ENCODE data around the gene PAGR1.
A peak's percentile ranks its signal among the peaks of the same experiment; 100 is the strongest.
"Not testable (repeated sequence)": the region's sequence is repeated elsewhere in the genome, so short reads cannot be mapped to it uniquely, and the experiment has no call there.

The PAGR1 gene

DNA sequence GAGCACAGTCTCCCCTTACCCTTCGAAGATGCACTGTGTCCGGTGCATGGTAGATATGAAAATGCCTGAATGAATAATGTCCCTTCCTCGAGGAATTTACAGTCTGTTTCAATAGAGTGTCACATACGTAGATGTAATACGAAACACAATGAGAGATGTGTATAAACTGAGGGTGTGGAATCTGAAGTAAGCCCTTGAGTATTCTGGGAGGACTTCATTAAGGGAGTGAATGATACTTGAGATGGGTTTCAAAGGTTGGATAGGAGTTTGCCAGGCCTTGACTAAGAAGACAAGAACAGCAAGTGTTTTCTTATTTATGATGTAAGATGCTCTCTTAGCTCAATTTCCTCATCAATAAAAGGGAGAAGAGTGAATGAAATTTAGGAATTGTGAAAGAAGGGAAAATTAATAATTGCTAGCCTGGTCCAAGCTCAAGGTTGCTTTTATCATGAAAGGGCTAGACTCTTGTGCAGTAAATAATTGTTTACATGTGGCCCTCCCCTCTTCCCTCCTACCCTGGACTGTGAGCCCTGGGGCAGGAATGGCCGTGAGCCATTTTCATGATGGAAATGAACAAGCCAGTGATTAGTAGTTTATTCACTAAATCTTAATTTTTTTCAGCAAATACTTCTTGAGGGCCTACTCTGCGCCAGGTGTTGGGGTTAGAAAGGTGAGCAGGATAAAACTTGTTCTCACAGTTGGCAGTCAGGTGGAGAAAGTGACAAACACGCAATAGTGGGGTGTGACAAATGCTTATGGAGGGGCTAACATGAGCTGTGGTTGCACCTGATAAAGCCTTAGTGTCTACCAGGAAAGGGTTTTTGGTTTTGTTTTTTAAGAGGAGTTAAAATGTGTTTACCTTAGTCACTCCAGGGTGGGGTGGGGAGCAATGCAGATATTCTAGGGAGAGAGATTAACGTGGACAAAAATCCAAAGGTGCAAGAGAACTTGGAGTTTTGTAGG lies 23.8 kb upstream of the PAGR1 start:
- no peaks in the 10 kb centered on the region for H3K9me3 ChIP-seq (ENCODE audit: control insufficient read depth, low read length)
- H3K27me3 ChIP-seq (replicated peaks; ENCODE audit: control insufficient read depth, insufficient read depth, low read length, poor library complexity, severe bottlenecking), result no peaks in the 10 kb centered on the region
- H3K36me3 ChIP-seq (ENCODE audit: control insufficient read depth, insufficient read depth, low read length), result peaks cover 10% of the 10 kb centered on the region
- peak overlapping the region; percentile 72 for H3K27ac ChIP-seq (ENCODE audit: insufficient read depth, low read length, poor library complexity, severe bottlenecking)
- DNase-seq, result no peak
- H3K4me1 ChIP-seq (ENCODE audit: control insufficient read depth, insufficient read depth, low read length, poor library complexity, severe bottlenecking), result peaks cover 21% of the 10 kb centered on the region
- H3K4me3 ChIP-seq (ENCODE audit: insufficient read depth, low read depth, low read length, poor library complexity, severe bottlenecking), result peak overlapping the region; percentile 97

DNA sequence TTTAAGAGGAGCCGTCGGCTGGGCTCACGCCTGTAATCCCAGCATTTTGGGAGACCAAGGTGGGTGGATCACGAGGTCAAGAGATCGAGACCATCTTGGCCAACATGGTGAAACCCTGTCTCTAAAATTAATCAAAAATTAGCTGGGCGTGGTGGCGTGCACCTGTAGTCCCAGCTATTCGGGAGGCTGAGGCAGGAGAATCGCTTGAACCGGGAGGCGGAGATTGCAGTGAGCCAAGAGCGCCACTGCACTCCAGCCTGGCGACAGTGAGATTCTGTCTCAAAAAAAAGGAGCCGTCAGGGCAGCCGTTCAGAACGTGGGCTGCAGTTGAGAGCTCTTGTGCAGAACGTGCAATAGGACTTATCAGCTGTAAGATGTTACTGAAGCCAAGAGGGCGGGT lies 22.8 kb upstream of the PAGR1 start:
- H3K9me3 ChIP-seq (ENCODE audit: control insufficient read depth, low read length); H3K27me3 ChIP-seq (replicated peaks; ENCODE audit: control insufficient read depth, insufficient read depth, low read length, poor library complexity, severe bottlenecking); H3K27ac ChIP-seq (ENCODE audit: insufficient read depth, low read length, poor library complexity, severe bottlenecking); H3K4me3 ChIP-seq (ENCODE audit: insufficient read depth, low read depth, low read length, poor library complexity, severe bottlenecking); DNase-seq: not testable (repeated sequence)
- H3K4me1 ChIP-seq (ENCODE audit: control insufficient read depth, insufficient read depth, low read length, poor library complexity, severe bottlenecking), result peaks cover 21% of the 10 kb centered on the region
- H3K36me3 ChIP-seq (ENCODE audit: control insufficient read depth, insufficient read depth, low read length), result peaks cover 20% of the 10 kb centered on the region

GRCh38 chr16:29794231-29794710 lies 21.7 kb upstream of the PAGR1 start:
- Histone ChIP-seq H3K36me3 (ENCODE audit: control insufficient read depth, insufficient read depth, low read length) (peaks cover 31% of the 10 kb centered on the region), H3K27ac (ENCODE audit: insufficient read depth, low read length, poor library complexity, severe bottlenecking) (no peak overlapping the region), H3K27me3 (replicated peaks; ENCODE audit: control insufficient read depth, insufficient read depth, low read length, poor library complexity, severe bottlenecking) (no peaks in the 10 kb centered on the region), H3K4me1 (ENCODE audit: control insufficient read depth, insufficient read depth, low read length, poor library complexity, severe bottlenecking) (peaks cover 21% of the 10 kb centered on the region), H3K4me3 (ENCODE audit: insufficient read depth, low read depth, low read length, poor library complexity, severe bottlenecking) (no peak overlapping the region), H3K9me3 (ENCODE audit: control insufficient read depth, low read length) (no peaks in the 10 kb centered on the region)
- DNase-seq, result no peak

GRCh38 chr16:29802416-29802935 lies 13.5 kb upstream of the PAGR1 start:
- Histone ChIP-seq H3K27ac (ENCODE audit: insufficient read depth, low read length, poor library complexity, severe bottlenecking) (no peak overlapping the region), H3K27me3 (replicated peaks; ENCODE audit: control insufficient read depth, insufficient read depth, low read length, poor library complexity, severe bottlenecking) (no peaks in the 10 kb centered on the region), H3K9me3 (ENCODE audit: control insufficient read depth, low read length) (no peaks in the 10 kb centered on the region), H3K36me3 (ENCODE audit: control insufficient read depth, insufficient read depth, low read length) (peaks cover 26% of the 10 kb centered on the region), H3K4me1 (ENCODE audit: control insufficient read depth, insufficient read depth, low read length, poor library complexity, severe bottlenecking) (peaks cover 13% of the 10 kb centered on the region), H3K4me3 (ENCODE audit: insufficient read depth, low read depth, low read length, poor library complexity, severe bottlenecking) (no peak overlapping the region)
- DNase-seq, result no peak

DNA sequence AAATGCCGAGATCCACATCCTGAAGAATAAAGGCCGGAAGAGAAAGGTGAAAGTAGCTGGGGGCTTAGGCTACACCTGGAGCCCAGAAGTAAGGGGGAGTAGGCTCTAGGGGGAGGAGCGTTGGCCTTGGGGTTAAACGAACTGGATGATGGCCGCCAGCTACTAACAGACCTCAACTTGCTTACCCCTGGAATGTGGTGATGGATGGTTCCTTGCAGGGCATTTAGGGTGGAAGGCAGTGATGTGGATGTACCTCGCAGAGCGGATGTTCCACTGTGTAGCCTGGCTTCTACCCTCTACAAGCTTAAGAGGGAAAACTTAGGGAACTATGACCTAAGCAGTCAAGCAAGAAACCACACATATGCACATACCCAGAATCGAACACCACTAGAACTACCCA lies 11.9 kb upstream of the PAGR1 start:
- peaks cover 27% of the 10 kb centered on the region for H3K4me1 ChIP-seq (ENCODE audit: control insufficient read depth, insufficient read depth, low read length, poor library complexity, severe bottlenecking)
- peak overlapping the region; percentile 87 for H3K27ac ChIP-seq (ENCODE audit: insufficient read depth, low read length, poor library complexity, severe bottlenecking)
- no peak for DNase-seq
- H3K4me3 ChIP-seq (ENCODE audit: insufficient read depth, low read depth, low read length, poor library complexity, severe bottlenecking), result no peak overlapping the region
- H3K36me3 ChIP-seq (ENCODE audit: control insufficient read depth, insufficient read depth, low read length), result peaks cover 11% of the 10 kb centered on the region
- no peaks in the 10 kb centered on the region for H3K27me3 ChIP-seq (replicated peaks; ENCODE audit: control insufficient read depth, insufficient read depth, low read length, poor library complexity, severe bottlenecking)
- no peaks in the 10 kb centered on the region for H3K9me3 ChIP-seq (ENCODE audit: control insufficient read depth, low read length)

DNA sequence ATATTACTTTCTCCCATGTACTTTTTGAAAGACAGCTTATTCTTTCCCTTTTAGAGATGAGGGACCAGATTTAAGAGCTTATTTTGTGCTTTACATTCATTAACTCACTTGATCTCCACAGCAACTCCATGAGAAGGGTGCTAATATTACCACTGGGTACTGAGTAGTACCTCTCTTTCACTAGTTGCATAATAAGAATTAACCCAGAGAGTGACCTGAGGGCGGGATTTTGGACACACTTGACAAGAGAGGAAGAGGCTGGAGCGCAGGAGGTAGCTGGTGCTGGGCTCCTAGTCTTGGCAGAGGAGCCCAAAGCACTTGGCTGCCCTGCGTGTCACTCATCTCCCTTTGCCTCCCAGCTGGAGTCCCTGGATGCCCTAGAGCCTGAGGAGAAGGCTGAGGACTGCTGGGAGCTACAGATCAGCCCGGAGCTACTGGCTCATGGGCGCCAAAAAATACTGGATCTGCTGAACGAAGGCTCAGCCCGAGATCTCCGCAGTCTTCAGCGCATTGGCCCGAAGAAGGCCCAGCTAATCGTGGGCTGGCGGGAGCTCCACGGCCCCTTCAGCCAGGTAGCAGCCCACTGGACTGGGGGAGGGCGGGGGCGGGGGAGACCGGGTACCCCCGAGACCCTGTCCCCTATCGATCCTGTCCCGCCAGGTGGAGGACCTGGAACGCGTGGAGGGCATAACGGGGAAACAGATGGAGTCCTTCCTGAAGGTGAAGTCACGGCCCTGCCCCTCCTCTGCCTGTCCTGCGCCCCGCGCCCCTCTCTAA lies 11.3 kb upstream of the PAGR1 start:
- peaks cover 33% of the 10 kb centered on the region for H3K4me1 ChIP-seq (ENCODE audit: control insufficient read depth, insufficient read depth, low read length, poor library complexity, severe bottlenecking)
- no peaks in the 10 kb centered on the region for H3K27me3 ChIP-seq (replicated peaks; ENCODE audit: control insufficient read depth, insufficient read depth, low read length, poor library complexity, severe bottlenecking)
- peak overlapping the region; percentile 65 for H3K4me3 ChIP-seq (ENCODE audit: insufficient read depth, low read depth, low read length, poor library complexity, severe bottlenecking)
- H3K27ac ChIP-seq (ENCODE audit: insufficient read depth, low read length, poor library complexity, severe bottlenecking), result peak overlapping the region; percentile 87
- DNase-seq, result no peak
- peaks cover 7% of the 10 kb centered on the region for H3K36me3 ChIP-seq (ENCODE audit: control insufficient read depth, insufficient read depth, low read length)
- no peaks in the 10 kb centered on the region for H3K9me3 ChIP-seq (ENCODE audit: control insufficient read depth, low read length)

- H3K4me3 ChIP-seq (ENCODE audit: insufficient read depth, low read depth, low read length, poor library complexity, severe bottlenecking), result peak overlapping the region; percentile 65
- H3K4me1 ChIP-seq (ENCODE audit: control insufficient read depth, insufficient read depth, low read length, poor library complexity, severe bottlenecking), result peaks cover 41% of the 10 kb centered on the region
- peak; percentile 96 to 97 (median 96) for DNase-seq
- peaks cover 6% of the 10 kb centered on the region for H3K36me3 ChIP-seq (ENCODE audit: control insufficient read depth, insufficient read depth, low read length)
- H3K9me3 ChIP-seq (ENCODE audit: control insufficient read depth, low read length), result no peaks in the 10 kb centered on the region
- no peaks in the 10 kb centered on the region for H3K27me3 ChIP-seq (replicated peaks; ENCODE audit: control insufficient read depth, insufficient read depth, low read length, poor library complexity, severe bottlenecking)
- peak overlapping the region; percentile 87 for H3K27ac ChIP-seq (ENCODE audit: insufficient read depth, low read length, poor library complexity, severe bottlenecking)
Observed at GRCh38 chr16:29805232-29806098, 10.5 kb upstream of the PAGR1 start.

- Histone ChIP-seq H3K9me3 (ENCODE audit: control insufficient read depth, low read length) (no peaks in the 10 kb centered on the region), H3K27me3 (replicated peaks; ENCODE audit: control insufficient read depth, insufficient read depth, low read length, poor library complexity, severe bottlenecking) (no peaks in the 10 kb centered on the region), H3K4me1 (ENCODE audit: control insufficient read depth, insufficient read depth, low read length, poor library complexity, severe bottlenecking) (peaks cover 48% of the 10 kb centered on the region), H3K36me3 (ENCODE audit: control insufficient read depth, insufficient read depth, low read length) (peaks cover 7% of the 10 kb centered on the region), H3K27ac (ENCODE audit: insufficient read depth, low read length, poor library complexity, severe bottlenecking) (peak within 1 kb of the TSS; percentile 87), H3K4me3 (ENCODE audit: insufficient read depth, low read depth, low read length, poor library complexity, severe bottlenecking) (peak within 1 kb of the TSS; percentile 65)
- peak in 1 of 3 donors; percentile 75 for DNase-seq
Observed at GRCh38 chr16:29806099-29806579, 9.8 kb upstream of the PAGR1 start, which contains the start of gene MAZ. MAZ (plus strand) TSS chr16:29806529; CDS start chr16:29806702, 173 bp downstream.

All from effector memory CD4-positive, alpha-beta T cell (primary cell).